Smooth muscle cell (in vitro differentiated cells): ENCODE measurements around the gene CACNA1C. TPM values are rescaled to one million over a fixed set of nuclear protein-coding genes. Genes with fewer than 3 reads are reported as not detected.

Experiments used
- DNase-seq: peaks from one replicate; lab custom pipeline; 2025; ENCODE audit not compliant: unreplicated experiment; lab: John Stamatoyannopoulos, UW
- H2AFZ ChIP-seq: fragments of 200-600 bp; sonication (generic); 2 replicates; pipeline ENCODE4 v1.6.0; 2016; ENCODE audit warnings: antibody characterized with exemption, low read depth, mild to moderate bottlenecking
- H3F3A ChIP-seq: fragments of 200-600 bp; sonication (generic); 2 replicates; pipeline ENCODE4 v1.6.0; 2017; ENCODE audit warnings: antibody characterized with exemption, low read depth
- H3K27ac ChIP-seq: fragments of 200-600 bp; sonication (generic); 2 replicates; pipeline ENCODE4 v1.5.1; 2016; ENCODE audit warnings: low read depth, mild to moderate bottlenecking
- H3K27me3 ChIP-seq: fragments of 200-600 bp; sonication (generic); 2 replicates; pipeline ENCODE4 v1.6.1; 2016; ENCODE audit warnings: low read depth, mild to moderate bottlenecking
- H3K36me3 ChIP-seq: fragments of 200-600 bp; sonication (generic); 2 replicates; pipeline ENCODE4 v1.5.1; 2016; ENCODE audit warnings: low read depth
- H3K4me1 ChIP-seq: fragments of 200-600 bp; sonication (generic); 2 replicates; pipeline ENCODE4 v1.5.1; 2016; ENCODE audit warnings: low read depth
- H3K4me2 ChIP-seq: fragments of 200-600 bp; sonication (generic); 2 replicates; pipeline ENCODE4 v1.6.0; 2016; ENCODE audit warnings: mild to moderate bottlenecking
- H3K4me3 ChIP-seq: fragments of 200-600 bp; sonication (generic); 2 replicates; pipeline ENCODE4 v1.5.1; 2016; ENCODE audit warnings: mild to moderate bottlenecking
- H3K79me2 ChIP-seq: fragments of 200-600 bp; sonication (generic); 2 replicates; pipeline ENCODE4 v1.6.0; 2016; ENCODE audit warnings: low read depth, mild to moderate bottlenecking
- H3K9ac ChIP-seq: fragments of 200-600 bp; sonication (generic); 2 replicates; pipeline ENCODE4 v1.6.0; 2016; ENCODE audit warnings: low read depth
- H3K9me3 ChIP-seq: fragments of 200-600 bp; sonication (generic); replicated peaks from 2 replicates; pipeline ENCODE4 v1.5.1; 2016; ENCODE audit warnings: low read depth
- H4K20me1 ChIP-seq: fragments of 200-600 bp; sonication (generic); 2 replicates; pipeline ENCODE4 v1.6.0; 2016; ENCODE audit warnings: low read depth
- CTCF ChIP-seq: fragments of 200-600 bp; sonication (generic); IDR thresholded peaks from 2 replicates; pipeline ENCODE4 v1.5.1; 2017; ENCODE audit warnings: borderline replicate concordance, mild to moderate bottlenecking, antibody characterized with exemption; ENCODE audit not compliant: insufficient read depth, poor library complexity, severe bottlenecking
- WGBS: methylation state at CpG from one replicate; pipeline ENCODE4 v1.1.7; 2016; ENCODE audit warnings: low lambda C conversion rate; 5-methylcytosine and 5-hydroxymethylcytosine counted together
- polyA plus RNA-seq: library from polyadenylated mRNA; unstranded; fragments of >200 nt; fragmentation: Nextera tagmentation; extraction: Ambion mirVana; gene quantifications from 2 replicates; pipeline ENCODE4 v1.2.1, GENCODE V29; 2016
- total RNA-seq: library from RNA; depleted of rRNA; stranded (reverse); fragments of >200 nt; gene quantifications from 2 replicates; pipeline ENCODE4 v1.2.3, GENCODE V29; 2014

CACNA1C gene
- total and polyA plus RNA-seq, 2 experiments from 2014 or later, result 1.6 to 4.5 TPM

GRCh38 chr12:2190085-2190484 is 137.3 kb downstream of the CACNA1C start:
- H3K4me1 ChIP-seq, result no peaks in the 10 kb centered on the region
- H4K20me1 ChIP-seq, result no peaks in the 10 kb centered on the region
- H3K4me2 ChIP-seq, result no peak overlapping the region
- no peak overlapping the region for H3K9ac ChIP-seq
- H2AFZ ChIP-seq, result no peak overlapping the region
- WGBS, result 78% methylated on average over 9 of the region's 9 CpGs
- no peaks in the 10 kb centered on the region for H3K36me3 ChIP-seq
- H3K27ac ChIP-seq, result no peak overlapping the region
- no peak for TF ChIP-seq CTCF
- H3K9me3 ChIP-seq, result no peaks in the 10 kb centered on the region
- H3K27me3 ChIP-seq, result no peaks in the 10 kb centered on the region
- DNase-seq, result no peak
- H3K4me3 ChIP-seq, result no peak overlapping the region
- H3K79me2 ChIP-seq, result no peaks in the 10 kb centered on the region
- no peaks in the 10 kb centered on the region for H3F3A ChIP-seq

GRCh38 chr12:2190896-2191533 is 138.2 kb downstream of the CACNA1C start:
- Histone ChIP-seq H2AFZ (no peak overlapping the region), H3K27ac (no peak overlapping the region), H3F3A (no peaks in the 10 kb centered on the region), H3K9me3 (no peaks in the 10 kb centered on the region), H3K27me3 (no peaks in the 10 kb centered on the region), H3K4me1 (no peaks in the 10 kb centered on the region), H3K4me3 (no peak overlapping the region), H3K4me2 (no peak overlapping the region), H3K9ac (no peak overlapping the region), H4K20me1 (no peaks in the 10 kb centered on the region), H3K79me2 (no peaks in the 10 kb centered on the region), H3K36me3 (no peaks in the 10 kb centered on the region)
- DNase-seq, result no peak
- 96% methylated on average over 15 of the region's 15 CpGs for WGBS
- TF ChIP-seq CTCF, result no peak

GRCh38 chr12:2191534-2192153 is 138.9 kb downstream of the CACNA1C start:
- H3K4me2 ChIP-seq, result no peak overlapping the region
- H3K9me3 ChIP-seq, result no peaks in the 10 kb centered on the region
- no peaks in the 10 kb centered on the region for H3K36me3 ChIP-seq
- H3K9ac ChIP-seq, result no peak overlapping the region
- H3K79me2 ChIP-seq, result no peaks in the 10 kb centered on the region
- H3K4me3 ChIP-seq, result no peak overlapping the region
- no peaks in the 10 kb centered on the region for H3K4me1 ChIP-seq
- H4K20me1 ChIP-seq, result no peaks in the 10 kb centered on the region
- TF ChIP-seq CTCF, result no peak
- H3K27ac ChIP-seq, result no peak overlapping the region
- no peak overlapping the region for H2AFZ ChIP-seq
- WGBS, result 88% methylated on average over 18 of the region's 19 CpGs
- no peaks in the 10 kb centered on the region for H3F3A ChIP-seq
- no peak for DNase-seq
- H3K27me3 ChIP-seq, result no peaks in the 10 kb centered on the region

- Histone ChIP-seq H3K4me1 (no peaks in the 10 kb centered on the region), H3K4me3 (no peak overlapping the region), H3K36me3 (no peaks in the 10 kb centered on the region), H4K20me1 (no peaks in the 10 kb centered on the region), H3K9me3 (no peaks in the 10 kb centered on the region), H3K27ac (no peak overlapping the region), H3F3A (no peaks in the 10 kb centered on the region), H3K27me3 (no peaks in the 10 kb centered on the region), H3K9ac (no peak overlapping the region), H3K79me2 (no peaks in the 10 kb centered on the region), H2AFZ (no peak overlapping the region), H3K4me2 (no peak overlapping the region)
- no peak for TF ChIP-seq CTCF
- 90% methylated on average over 10 of the region's 10 CpGs for WGBS
- no peak for DNase-seq
These were observed 139.4 kb downstream of the CACNA1C start for GRCh38 chr12:2192231-2192630.
